ENCODE data around the gene USB1. TPM values are rescaled to one million over a fixed set of nuclear protein-coding genes. Genes with fewer than 3 reads are reported as not detected.

USB1 gene
- total RNA-seq, 1 experiment from 2014 or later, result 73.1 TPM

DNA sequence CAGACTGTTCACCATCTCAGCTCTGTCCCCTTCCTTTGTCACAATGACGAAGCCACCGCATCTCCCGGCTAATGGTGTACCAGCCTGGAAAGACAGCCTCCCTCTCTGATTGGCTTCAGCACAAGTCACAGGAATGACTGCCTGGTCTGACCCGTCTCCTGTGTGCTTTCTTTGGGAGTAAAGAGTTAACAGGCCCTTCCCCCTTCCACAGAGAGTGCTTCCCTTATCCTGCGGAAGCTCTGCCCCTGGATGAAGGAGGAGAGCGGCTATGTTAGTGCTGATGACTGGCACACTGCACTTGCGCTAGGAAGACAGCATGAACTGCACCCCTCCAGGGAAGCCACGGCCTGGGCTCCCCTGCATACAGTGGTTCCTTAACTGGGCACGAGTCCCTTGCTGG is 11.3 kb downstream of the USB1 start:
- RAD21 ChIA-PET (ENCODE audit: low non-redundant PET in 1 of 2, low total read pairs in 2 of 2, uncharacterized antibody in 2 of 2, unreplicated experiment in 2 of 2), result no interaction called here
- no TSS peak for BruUV-seq (replicated peaks)

DNA sequence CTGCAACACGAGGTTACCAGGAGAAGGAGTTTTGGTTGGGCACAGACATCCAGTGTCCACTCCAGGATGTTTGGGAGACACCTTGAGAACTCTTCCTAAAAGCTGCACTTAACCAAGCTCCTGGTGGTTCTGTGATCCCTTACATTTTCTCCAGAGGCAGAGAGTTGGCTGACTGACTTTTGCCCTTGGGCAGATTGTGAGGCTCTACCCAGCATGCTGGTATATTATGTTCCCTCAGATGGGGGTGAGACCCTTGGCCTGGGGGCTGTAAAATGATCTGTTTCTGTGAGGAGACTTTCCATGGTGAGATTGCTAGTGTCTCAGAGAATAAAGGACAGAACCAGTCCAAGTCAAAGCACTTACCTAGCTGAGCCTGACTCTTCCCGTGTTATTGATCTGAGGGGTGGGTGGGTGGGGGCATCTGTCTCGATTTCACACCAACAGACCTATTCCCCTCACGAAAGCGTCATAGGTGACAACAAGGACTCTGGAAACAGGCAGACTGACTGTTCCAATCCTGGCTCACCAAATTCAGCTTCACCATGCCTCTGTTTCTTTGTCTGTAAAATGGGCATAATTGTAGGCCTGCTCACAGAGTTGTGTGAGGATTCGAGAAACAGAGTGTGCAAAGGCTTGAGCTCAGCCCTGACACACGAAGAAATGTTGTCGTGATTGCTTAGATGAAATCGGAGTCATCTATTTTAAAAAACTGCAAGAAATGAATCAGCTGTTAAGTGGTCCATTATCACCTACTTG is 12.2 kb downstream of the USB1 start:
- ATAC-seq, result no peak
- no TSS peak for BruUV-seq (replicated peaks)
- no peaks in the 10 kb centered on the region for H3K9me3 ChIP-seq (ENCODE audit: control insufficient read depth in 1 of 2, insufficient read depth in 1 of 2, low read depth in 1 of 2, low read length in 2 of 2)
- peaks cover 21 to 25% of the 10 kb centered on the region in 2 experiments; a peak in 3 of 4 replicates for H3K36me3 ChIP-seq (ENCODE audit: control insufficient read depth in 1 of 2, insufficient read depth in 2 of 2, low read length in 2 of 2)
- H3K27me3 ChIP-seq (ENCODE audit: insufficient read depth, low read length), result no peaks in the 10 kb centered on the region
- H3K27ac ChIP-seq (ENCODE audit: low read depth, low read length), result no peak overlapping the region
- DNase-seq (ENCODE audit: low read depth, low spot score), result no peak
- ChIA-PET POLR2A (interaction anchor here (1.5 kb wide), 1 partner anchor 11 kb away, joined by 4 read pairs; no protein-coding TSS in a partner anchor), RAD21 (ENCODE audit: low non-redundant PET in 1 of 2, low total read pairs in 2 of 2, uncharacterized antibody in 2 of 2, unreplicated experiment in 2 of 2) (no interaction called here), CTCF (no interaction called here)
- H2AFZ ChIP-seq (ENCODE audit: low read depth, low read length, poor library complexity, severe bottlenecking), result no peak overlapping the region
- H4K20me1 ChIP-seq (ENCODE audit: insufficient read depth), result no peaks in the 10 kb centered on the region
- intact Hi-C loops (cut with micrococcal nuclease), result no loop called here
- H3K9ac ChIP-seq (ENCODE audit: low read length), result no peak overlapping the region
- peaks cover 0 to 9% of the 10 kb centered on the region in 2 experiments; a peak in 1 of 4 replicates for H3K4me1 ChIP-seq (ENCODE audit: control insufficient read depth in 1 of 2, insufficient read depth in 2 of 2, low read length in 2 of 2)
- no peaks in the 10 kb centered on the region for H3K79me2 ChIP-seq (ENCODE audit: insufficient read depth, low read length)
- no peaks in the 10 kb centered on the region for H3K9me2 ChIP-seq (ENCODE audit: insufficient read depth)
- no peak overlapping the region for H3K4me3 ChIP-seq (replicated peaks in 1 of 2; ENCODE audit: low read depth in 1 of 2, low read length in 2 of 2)
- no peak overlapping the region for H3K4me2 ChIP-seq (ENCODE audit: low read length)
- TF ChIP-seq SP1 (IDR thresholded peaks at IDR 0.05; ENCODE audit: low read depth) (no peak), POLR2A (IDR thresholded peaks at IDR 0.05; ENCODE audit: borderline replicate concordance, extremely low read depth, insufficient read depth, insufficient read length) (no peak), FOSL1 (IDR thresholded peaks at IDR 0.05; ENCODE audit: low read depth) (no peak), SRF (IDR thresholded peaks at IDR 0.05; ENCODE audit: low read depth) (no peak), YY1 (IDR thresholded peaks at IDR 0.05; ENCODE audit: extremely low read depth, insufficient replicate concordance, low read depth, low read length) (no peak), ZFX (IDR thresholded peaks at IDR 0.05) (no peak)
- TF ChIP-seq, protein P1, sequence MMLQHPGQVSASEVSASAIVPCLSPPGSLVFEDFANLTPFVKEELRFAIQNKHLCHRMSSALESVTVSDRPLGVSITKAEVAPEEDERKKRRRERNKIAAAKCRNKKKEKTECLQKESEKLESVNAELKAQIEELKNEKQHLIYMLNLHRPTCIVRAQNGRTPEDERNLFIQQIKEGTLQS (IDR thresholded peaks at IDR 0.05), result no peak
- TF ChIP-seq, protein P2, sequence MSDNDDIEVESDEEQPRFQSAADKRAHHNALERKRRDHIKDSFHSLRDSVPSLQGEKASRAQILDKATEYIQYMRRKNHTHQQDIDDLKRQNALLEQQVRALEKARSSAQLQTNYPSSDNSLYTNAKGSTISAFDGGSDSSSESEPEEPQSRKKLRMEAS (IDR thresholded peaks at IDR 0.05), result no peak
- TF ChIP-seq, protein P3, sequence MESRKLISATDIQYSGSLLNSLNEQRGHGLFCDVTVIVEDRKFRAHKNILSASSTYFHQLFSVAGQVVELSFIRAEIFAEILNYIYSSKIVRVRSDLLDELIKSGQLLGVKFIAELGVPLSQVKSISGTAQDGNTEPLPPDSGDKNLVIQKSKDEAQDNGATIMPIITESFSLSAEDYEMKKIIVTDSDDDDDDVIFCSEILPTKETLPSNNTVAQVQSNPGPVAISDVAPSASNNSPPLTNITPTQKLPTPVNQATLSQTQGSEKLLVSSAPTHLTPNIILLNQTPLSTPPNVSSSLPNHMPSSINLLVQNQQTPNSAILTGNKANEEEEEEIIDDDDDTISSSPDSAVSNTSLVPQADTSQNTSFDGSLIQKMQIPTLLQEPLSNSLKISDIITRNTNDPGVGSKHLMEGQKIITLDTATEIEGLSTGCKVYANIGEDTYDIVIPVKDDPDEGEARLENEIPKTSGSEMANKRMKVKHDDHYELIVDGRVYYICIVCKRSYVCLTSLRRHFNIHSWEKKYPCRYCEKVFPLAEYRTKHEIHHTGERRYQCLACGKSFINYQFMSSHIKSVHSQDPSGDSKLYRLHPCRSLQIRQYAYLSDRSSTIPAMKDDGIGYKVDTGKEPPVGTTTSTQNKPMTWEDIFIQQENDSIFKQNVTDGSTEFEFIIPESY (IDR thresholded peaks at IDR 0.05; ENCODE audit: extremely low read depth, insufficient replicate concordance, low read length), result no peak
- TF ChIP-seq, protein P4, sequence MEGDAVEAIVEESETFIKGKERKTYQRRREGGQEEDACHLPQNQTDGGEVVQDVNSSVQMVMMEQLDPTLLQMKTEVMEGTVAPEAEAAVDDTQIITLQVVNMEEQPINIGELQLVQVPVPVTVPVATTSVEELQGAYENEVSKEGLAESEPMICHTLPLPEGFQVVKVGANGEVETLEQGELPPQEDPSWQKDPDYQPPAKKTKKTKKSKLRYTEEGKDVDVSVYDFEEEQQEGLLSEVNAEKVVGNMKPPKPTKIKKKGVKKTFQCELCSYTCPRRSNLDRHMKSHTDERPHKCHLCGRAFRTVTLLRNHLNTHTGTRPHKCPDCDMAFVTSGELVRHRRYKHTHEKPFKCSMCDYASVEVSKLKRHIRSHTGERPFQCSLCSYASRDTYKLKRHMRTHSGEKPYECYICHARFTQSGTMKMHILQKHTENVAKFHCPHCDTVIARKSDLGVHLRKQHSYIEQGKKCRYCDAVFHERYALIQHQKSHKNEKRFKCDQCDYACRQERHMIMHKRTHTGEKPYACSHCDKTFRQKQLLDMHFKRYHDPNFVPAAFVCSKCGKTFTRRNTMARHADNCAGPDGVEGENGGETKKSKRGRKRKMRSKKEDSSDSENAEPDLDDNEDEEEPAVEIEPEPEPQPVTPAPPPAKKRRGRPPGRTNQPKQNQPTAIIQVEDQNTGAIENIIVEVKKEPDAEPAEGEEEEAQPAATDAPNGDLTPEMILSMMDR (IDR thresholded peaks at IDR 0.05 in 2 of 3, conservative IDR thresholded peaks at IDR 0.05 in 1 of 3; ENCODE audit: borderline replicate concordance in 1 of 3, insufficient read depth in 1 of 3, low read depth in 2 of 3, low read length in 2 of 3), result no peak

More for the DNA sequence above, 11.3 kb downstream of the USB1 start:
- DNase-seq (ENCODE audit: low read depth, low spot score) (no peak), ATAC-seq (no peak)
- H3K36me3 ChIP-seq (ENCODE audit: control insufficient read depth in 1 of 2, insufficient read depth in 2 of 2, low read length in 2 of 2), result peaks cover 21 to 25% of the 10 kb centered on the region in 2 experiments; a peak in 3 of 4 replicates
- H3K27me3 ChIP-seq (ENCODE audit: insufficient read depth, low read length), result no peaks in the 10 kb centered on the region
- CTCF ChIA-PET, result no interaction called here
- no peaks in the 10 kb centered on the region for H4K20me1 ChIP-seq (ENCODE audit: insufficient read depth)
- no peak overlapping the region for H3K4me3 ChIP-seq (replicated peaks in 1 of 2; ENCODE audit: low read depth in 1 of 2, low read length in 2 of 2)
- no peak for TF ChIP-seq SP1 (IDR thresholded peaks at IDR 0.05; ENCODE audit: low read depth)
- TF ChIP-seq, protein P1 (IDR thresholded peaks at IDR 0.05), result no peak
- POLR2A ChIA-PET, result no interaction called here
- no peak overlapping the region for H2AFZ ChIP-seq (ENCODE audit: low read depth, low read length, poor library complexity, severe bottlenecking)
- no peak overlapping the region for H3K9ac ChIP-seq (ENCODE audit: low read length)
- H3K4me2 ChIP-seq (ENCODE audit: low read length), result no peak overlapping the region
- H3K4me1 ChIP-seq (ENCODE audit: control insufficient read depth in 1 of 2, insufficient read depth in 2 of 2, low read length in 2 of 2), result peaks cover 0 to 9% of the 10 kb centered on the region in 2 experiments; a peak in 1 of 4 replicates
- intact Hi-C loops (cut with micrococcal nuclease), result no loop called here
- H3K27ac ChIP-seq (ENCODE audit: low read depth, low read length), result no peak overlapping the region
- no peaks in the 10 kb centered on the region for H3K9me2 ChIP-seq (ENCODE audit: insufficient read depth)
- peaks cover 6% of the 10 kb centered on the region; the same call in 1 of the 2 replicates for H3K79me2 ChIP-seq (ENCODE audit: insufficient read depth, low read length)
- H3K9me3 ChIP-seq (ENCODE audit: control insufficient read depth in 1 of 2, insufficient read depth in 1 of 2, low read depth in 1 of 2, low read length in 2 of 2), result no peaks in the 10 kb centered on the region

All from HCT116 (cell line).